ENCODE measurements around the gene VAC14. TPM values are rescaled to one million over a fixed set of nuclear protein-coding genes. Genes with fewer than 3 reads are reported as not detected.

The VAC14 gene
- total RNA-seq, 1 experiment from 2014 or later = 35.3 TPM

DNA sequence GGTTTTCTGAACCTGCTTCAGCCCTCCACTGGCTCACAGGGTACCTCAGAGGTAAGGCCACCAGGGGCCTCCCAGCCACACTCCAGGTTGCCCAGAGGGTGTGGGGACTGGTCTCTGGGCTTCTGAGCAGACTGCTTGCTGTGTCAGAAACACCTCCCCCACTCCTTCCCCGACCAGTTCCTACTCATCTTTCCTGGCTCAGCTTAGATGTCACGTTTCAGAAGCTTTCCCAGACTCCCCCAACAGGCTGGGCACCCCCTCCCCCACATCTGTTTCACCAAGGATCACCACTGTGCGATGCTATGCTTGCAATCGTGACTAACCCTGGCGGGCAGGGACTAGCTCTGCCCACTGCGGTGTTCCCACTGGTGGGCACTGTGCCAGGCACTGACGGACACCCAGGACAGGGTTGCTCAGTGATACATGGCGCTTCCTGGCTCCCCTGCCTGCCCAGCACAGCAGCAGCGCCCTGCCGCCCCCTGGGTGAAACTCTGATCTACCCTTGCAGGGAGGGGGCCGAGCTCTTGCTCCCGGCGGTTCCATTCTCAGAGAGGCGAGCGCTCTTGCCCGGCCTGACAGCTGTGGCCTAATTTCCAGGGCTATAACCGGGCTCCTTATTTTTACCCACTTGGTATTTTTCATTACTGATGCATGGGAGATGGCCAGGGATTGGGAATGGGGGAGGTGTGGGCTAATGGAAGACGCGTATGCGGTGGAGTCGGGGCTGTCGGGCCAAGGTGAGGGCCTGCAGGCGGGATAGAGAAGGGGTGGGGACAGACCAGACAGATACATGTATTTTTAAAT, 85.7 kb downstream of the VAC14 start:
- Histone ChIP-seq H2AFZ (ENCODE audit: low read depth, low read length, poor library complexity, severe bottlenecking) (no peak overlapping the region), H3K9me3 (ENCODE audit: control insufficient read depth in 1 of 2, insufficient read depth in 1 of 2, low read depth in 1 of 2, low read length in 2 of 2) (no peaks in the 10 kb centered on the region), H3K36me3 (ENCODE audit: control insufficient read depth in 1 of 2, insufficient read depth in 2 of 2, low read length in 2 of 2) (no peaks in the 10 kb centered on the region), H3K27me3 (ENCODE audit: insufficient read depth, low read length) (no peaks in the 10 kb centered on the region), H3K4me1 (ENCODE audit: control insufficient read depth in 1 of 2, insufficient read depth in 2 of 2, low read length in 2 of 2) (peaks cover 6 to 16% of the 10 kb centered on the region in 2 experiments), H3K9me2 (ENCODE audit: insufficient read depth) (no peaks in the 10 kb centered on the region), H3K79me2 (ENCODE audit: insufficient read depth, low read length) (no peaks in the 10 kb centered on the region), H3K4me2 (ENCODE audit: low read length) (peak overlapping the region; percentile 30), H3K9ac (ENCODE audit: low read length) (no peak overlapping the region), H3K4me3 (replicated peaks in 1 of 2; ENCODE audit: low read depth in 1 of 2, low read length in 2 of 2) (no peak overlapping the region), H3K27ac (ENCODE audit: low read depth, low read length) (no peak overlapping the region), H4K20me1 (ENCODE audit: insufficient read depth) (no peaks in the 10 kb centered on the region)
- CTCF ChIA-PET = no interaction called here
- TF ChIP-seq, protein P1, sequence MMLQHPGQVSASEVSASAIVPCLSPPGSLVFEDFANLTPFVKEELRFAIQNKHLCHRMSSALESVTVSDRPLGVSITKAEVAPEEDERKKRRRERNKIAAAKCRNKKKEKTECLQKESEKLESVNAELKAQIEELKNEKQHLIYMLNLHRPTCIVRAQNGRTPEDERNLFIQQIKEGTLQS (IDR thresholded peaks at IDR 0.05) = no peak
- TF ChIP-seq ZNF274 (IDR thresholded peaks at IDR 0.05; ENCODE audit: low read depth, low read length) = no peak
- no peak for TF ChIP-seq EZH2phosphoT487 (IDR thresholded peaks at IDR 0.05; ENCODE audit: borderline replicate concordance)
- no peak for TF ChIP-seq FOSL1 (IDR thresholded peaks at IDR 0.05; ENCODE audit: low read depth)
- no peak for TF ChIP-seq JUND (IDR thresholded peaks at IDR 0.05)
- no peak for TF ChIP-seq ZBTB33 (IDR thresholded peaks at IDR 0.05; ENCODE audit: extremely low read depth, insufficient replicate concordance, low read length)
- TF ChIP-seq YY1 (IDR thresholded peaks at IDR 0.05; ENCODE audit: extremely low read depth, insufficient replicate concordance, low read depth, low read length) = no peak
- no peak for TF ChIP-seq EGR1 (IDR thresholded peaks at IDR 0.05; ENCODE audit: low read depth)
- TF ChIP-seq RAD21 (IDR thresholded peaks at IDR 0.05; ENCODE audit: low read depth) = no peak
- no peak for TF ChIP-seq MAX (IDR thresholded peaks at IDR 0.05)
- no peak for TF ChIP-seq ELF1 (IDR thresholded peaks at IDR 0.05; ENCODE audit: borderline replicate concordance, low read depth)
- TF ChIP-seq POLR2A (IDR thresholded peaks at IDR 0.05; ENCODE audit: borderline replicate concordance, extremely low read depth, insufficient read depth, insufficient read length) = no peak
- no peak for TF ChIP-seq CBX3 (IDR thresholded peaks at IDR 0.05; ENCODE audit: low read depth)
- TF ChIP-seq, protein P2, sequence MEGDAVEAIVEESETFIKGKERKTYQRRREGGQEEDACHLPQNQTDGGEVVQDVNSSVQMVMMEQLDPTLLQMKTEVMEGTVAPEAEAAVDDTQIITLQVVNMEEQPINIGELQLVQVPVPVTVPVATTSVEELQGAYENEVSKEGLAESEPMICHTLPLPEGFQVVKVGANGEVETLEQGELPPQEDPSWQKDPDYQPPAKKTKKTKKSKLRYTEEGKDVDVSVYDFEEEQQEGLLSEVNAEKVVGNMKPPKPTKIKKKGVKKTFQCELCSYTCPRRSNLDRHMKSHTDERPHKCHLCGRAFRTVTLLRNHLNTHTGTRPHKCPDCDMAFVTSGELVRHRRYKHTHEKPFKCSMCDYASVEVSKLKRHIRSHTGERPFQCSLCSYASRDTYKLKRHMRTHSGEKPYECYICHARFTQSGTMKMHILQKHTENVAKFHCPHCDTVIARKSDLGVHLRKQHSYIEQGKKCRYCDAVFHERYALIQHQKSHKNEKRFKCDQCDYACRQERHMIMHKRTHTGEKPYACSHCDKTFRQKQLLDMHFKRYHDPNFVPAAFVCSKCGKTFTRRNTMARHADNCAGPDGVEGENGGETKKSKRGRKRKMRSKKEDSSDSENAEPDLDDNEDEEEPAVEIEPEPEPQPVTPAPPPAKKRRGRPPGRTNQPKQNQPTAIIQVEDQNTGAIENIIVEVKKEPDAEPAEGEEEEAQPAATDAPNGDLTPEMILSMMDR (IDR thresholded peaks at IDR 0.05 in 2 of 3, conservative IDR thresholded peaks at IDR 0.05 in 1 of 3; ENCODE audit: borderline replicate concordance in 1 of 3, insufficient read depth in 1 of 3, low read depth in 2 of 3, low read length in 2 of 3) = no peak
- no peak for TF ChIP-seq SIN3A (IDR thresholded peaks at IDR 0.05; ENCODE audit: low read depth)
- TF ChIP-seq SP1 (IDR thresholded peaks at IDR 0.05; ENCODE audit: low read depth) = no peak
- TF ChIP-seq SRF (IDR thresholded peaks at IDR 0.05; ENCODE audit: low read depth) = no peak
- TF ChIP-seq CEBPB (IDR thresholded peaks at IDR 0.05; ENCODE audit: low read depth) = no peak
- intact Hi-C loops (cut with micrococcal nuclease) = no loop called here
- RAD21 ChIA-PET (ENCODE audit: low non-redundant PET in 1 of 2, low total read pairs in 2 of 2, uncharacterized antibody in 2 of 2, unreplicated experiment in 2 of 2) = no interaction called here
- peak; percentile 51 for ATAC-seq
- DNase-seq (ENCODE audit: low read depth, low spot score) = no peak
- BruUV-seq (replicated peaks) = no TSS peak
- POLR2A ChIA-PET = no interaction called here
